Measurements from ENCODE around the gene FAM110D. TPM values are rescaled to one million over a fixed set of nuclear protein-coding genes. Genes with fewer than 3 reads are reported as not detected.

FAM110D gene
- total RNA-seq, 1 experiment from 2014 or later: 0.46 TPM

GRCh38 chr1:26124418-26125331 is 34.2 kb upstream of the FAM110D start:
- no peak overlapping the region for H3K4ac ChIP-seq (ENCODE audit: low read depth, low read length)
- no peak overlapping the region for H2BK20ac ChIP-seq (ENCODE audit: low read depth, low read length, poor library complexity, severe bottlenecking)
- Mint-ChIP-seq H3K9me3 (no peaks in the 10 kb centered on the region), H3K27ac (no peak overlapping the region), H3K4me1 (peaks cover 4 to 10% of the 10 kb centered on the region in 2 experiments; a peak in 3 of 4 replicates), H3K36me3 (ENCODE audit: insufficient read depth in 1 of 3, low read depth in 3 of 3) (peaks cover 0 to 11% (median 0%) of the 10 kb centered on the region in 3 experiments; a peak in 3 of 7 replicates), H3K27me3 (ENCODE audit: low read depth) (no peaks in the 10 kb centered on the region), H3K4me3 (no peak overlapping the region)
- DNase-seq: no peak
- no peak overlapping the region for H2BK5ac ChIP-seq (ENCODE audit: insufficient read length, low read length)
- no peak overlapping the region for H3K27ac ChIP-seq (ENCODE audit: insufficient read length, low read depth, low read length)
- TF ChIP-seq, protein P1, sequence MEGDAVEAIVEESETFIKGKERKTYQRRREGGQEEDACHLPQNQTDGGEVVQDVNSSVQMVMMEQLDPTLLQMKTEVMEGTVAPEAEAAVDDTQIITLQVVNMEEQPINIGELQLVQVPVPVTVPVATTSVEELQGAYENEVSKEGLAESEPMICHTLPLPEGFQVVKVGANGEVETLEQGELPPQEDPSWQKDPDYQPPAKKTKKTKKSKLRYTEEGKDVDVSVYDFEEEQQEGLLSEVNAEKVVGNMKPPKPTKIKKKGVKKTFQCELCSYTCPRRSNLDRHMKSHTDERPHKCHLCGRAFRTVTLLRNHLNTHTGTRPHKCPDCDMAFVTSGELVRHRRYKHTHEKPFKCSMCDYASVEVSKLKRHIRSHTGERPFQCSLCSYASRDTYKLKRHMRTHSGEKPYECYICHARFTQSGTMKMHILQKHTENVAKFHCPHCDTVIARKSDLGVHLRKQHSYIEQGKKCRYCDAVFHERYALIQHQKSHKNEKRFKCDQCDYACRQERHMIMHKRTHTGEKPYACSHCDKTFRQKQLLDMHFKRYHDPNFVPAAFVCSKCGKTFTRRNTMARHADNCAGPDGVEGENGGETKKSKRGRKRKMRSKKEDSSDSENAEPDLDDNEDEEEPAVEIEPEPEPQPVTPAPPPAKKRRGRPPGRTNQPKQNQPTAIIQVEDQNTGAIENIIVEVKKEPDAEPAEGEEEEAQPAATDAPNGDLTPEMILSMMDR (conservative IDR thresholded peaks at IDR 0.05): no peak
- H3K79me2 ChIP-seq (ENCODE audit: insufficient read depth, low read length): no peaks in the 10 kb centered on the region
- no peaks in the 10 kb centered on the region for H3K27me3 ChIP-seq (ENCODE audit: insufficient read depth, low read length)
- H4K91ac ChIP-seq (ENCODE audit: insufficient read length, low read depth, low read length): no peak overlapping the region
- no peak overlapping the region for H2BK12ac ChIP-seq (ENCODE audit: insufficient read length, low read depth, low read length)
- H3K14ac ChIP-seq (ENCODE audit: insufficient read depth, low read length): no peak overlapping the region
- H3K18ac ChIP-seq (ENCODE audit: insufficient read length, low read depth, low read length): no peak overlapping the region
- H3K4me2 ChIP-seq (ENCODE audit: insufficient read depth, insufficient read length, low read length): no peak overlapping the region
- H2AK5ac ChIP-seq (ENCODE audit: insufficient read length, low read length): no peak overlapping the region
- no peak overlapping the region for H3T11ph ChIP-seq (ENCODE audit: low read length)
- H3K9ac ChIP-seq (ENCODE audit: extremely low read depth, insufficient read length, low read length): no peak overlapping the region
- H2AFZ ChIP-seq (ENCODE audit: low read length): no peak overlapping the region
- H3K23ac ChIP-seq (ENCODE audit: insufficient read length, low read depth, low read length): no peak overlapping the region
- H3K79me1 ChIP-seq (ENCODE audit: insufficient read depth, low read depth, low read length, poor library complexity, severe bottlenecking): no peaks in the 10 kb centered on the region
- WGBS (ENCODE audit: extremely low coverage, insufficient read length, low lambda C conversion rate): no CpG with 5 or more reads among the region's 4 CpGs
- H4K5ac ChIP-seq (ENCODE audit: insufficient read length, low read depth, low read length): no peak overlapping the region
- no peaks in the 10 kb centered on the region for H3K9me3 ChIP-seq (ENCODE audit: control insufficient read depth, low read depth, low read length)
- H2BK120ac ChIP-seq (ENCODE audit: low read depth, low read length, poor library complexity, severe bottlenecking): no peak overlapping the region
- H3K4me1 ChIP-seq (ENCODE audit: insufficient read depth, low read length): no peaks in the 10 kb centered on the region
- no peaks in the 10 kb centered on the region for H4K20me1 ChIP-seq (ENCODE audit: control insufficient read depth, insufficient read depth, insufficient read length)
- H4K8ac ChIP-seq (replicated peaks; ENCODE audit: insufficient read length, low read depth, low read length): no peak overlapping the region
- no peak overlapping the region for H2BK15ac ChIP-seq (ENCODE audit: low read depth, low read length)
- no peak overlapping the region for H3K56ac ChIP-seq (ENCODE audit: insufficient read length, low read depth, low read length)
- no peaks in the 10 kb centered on the region for H3K23me2 ChIP-seq (ENCODE audit: insufficient read length, low read depth, low read length, poor library complexity, severe bottlenecking)

Measured in H9 (cell line).